GM21381 (cell line): ENCODE measurements around the gene CARM1.
"Not testable (repeated sequence)": the region's sequence is repeated elsewhere in the genome, so short reads cannot be mapped to it uniquely, and the experiment has no call there.

Experiments used
- ATAC-seq: cut with Tn5 transposase; IDR thresholded peaks from one replicate; pipeline ENCODE4 v1.9.1; 2021; ENCODE audit warnings: mild to moderate bottlenecking, moderate library complexity; ENCODE audit not compliant: unreplicated experiment

CARM1 gene

DNA sequence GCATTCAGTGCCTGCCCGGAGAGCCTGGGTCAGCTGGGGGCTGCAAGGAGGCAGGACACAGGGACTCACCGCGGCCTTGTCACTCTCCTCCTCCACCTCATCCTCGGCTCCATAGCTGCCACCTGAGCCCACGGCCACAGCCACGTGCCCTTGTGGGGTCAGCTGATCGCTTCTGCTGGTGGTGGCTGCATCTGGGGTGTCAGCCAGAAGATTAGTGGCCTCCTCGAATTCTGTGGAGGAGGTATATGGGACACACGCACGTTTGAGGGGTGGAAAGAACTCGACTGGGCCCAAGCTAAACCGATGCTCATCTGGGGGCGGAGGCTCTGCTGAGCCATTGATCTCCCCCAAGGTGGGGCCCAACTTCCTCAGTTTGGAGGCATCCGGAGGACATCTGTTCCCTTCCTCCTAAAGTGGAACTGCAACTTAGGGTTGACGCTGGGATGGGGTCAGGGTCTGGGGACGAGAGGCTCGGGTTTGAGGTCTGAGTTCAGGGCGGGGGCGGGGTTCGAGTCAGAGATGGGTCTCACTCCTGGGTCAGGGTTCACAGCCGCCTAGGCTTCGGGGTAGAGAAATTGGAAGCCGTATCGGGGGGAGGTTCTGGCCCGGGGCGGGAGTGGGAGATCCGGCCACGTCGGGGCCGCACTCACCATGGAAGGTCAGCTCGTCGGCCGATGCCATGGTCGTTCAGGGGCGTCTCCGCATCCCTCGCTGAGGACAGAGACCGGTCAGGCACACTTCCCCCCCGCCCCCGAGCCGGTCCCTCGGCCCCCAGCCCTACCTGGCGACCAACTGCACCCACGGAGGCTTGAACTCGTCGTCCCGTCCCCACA lies 56.6 kb downstream of the CARM1 start:
- ATAC-seq: peak; percentile 13

DNA sequence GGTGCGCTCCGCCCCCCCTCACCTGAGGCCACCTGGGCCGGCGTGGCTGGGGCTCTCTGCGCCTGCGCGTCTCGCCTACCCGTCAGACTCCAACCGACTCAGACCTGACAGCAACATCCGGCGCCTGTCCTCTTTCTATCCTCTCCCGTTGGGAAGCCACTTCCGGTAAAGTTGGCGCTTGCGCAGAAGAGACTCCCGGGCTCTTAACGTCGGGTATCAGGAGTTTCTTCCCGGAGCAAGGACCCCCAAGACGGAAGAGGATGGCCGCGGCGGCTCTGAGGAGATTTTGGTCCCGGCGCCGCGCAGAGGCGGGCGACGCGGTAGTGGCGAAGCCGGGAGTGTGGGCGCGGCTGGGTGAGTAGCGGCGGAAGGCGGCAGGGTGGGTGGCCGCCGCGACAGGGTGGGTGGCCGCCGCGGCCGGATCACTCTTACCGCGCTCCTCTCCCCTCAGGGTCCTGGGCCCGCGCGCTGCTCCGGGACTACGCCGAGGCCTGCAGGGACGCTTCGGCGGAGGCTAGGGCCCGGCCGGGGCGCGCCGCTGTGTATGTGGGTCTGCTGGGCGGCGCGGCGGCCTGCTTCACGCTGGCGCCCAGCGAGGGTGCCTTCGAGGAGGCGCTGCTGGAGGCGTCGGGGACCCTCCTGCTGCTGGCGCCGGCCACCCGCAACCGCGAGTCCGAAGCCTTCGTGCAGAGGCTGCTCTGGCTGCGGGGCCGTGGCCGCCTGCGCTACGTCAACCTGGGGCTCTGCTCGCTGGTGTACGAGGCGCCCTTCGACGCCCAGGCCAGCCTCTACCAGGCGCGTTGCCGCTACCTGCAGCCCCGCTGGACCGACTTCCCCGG lies 57.4 kb downstream of the CARM1 start, which contains the start of the genes TIMM29 and YIPF2:
Gene TIMM29, plus strand, starts transcription at position 249 of the 839 bp plus-strand sequence. Its CDS starts 12 bp downstream, at position 261.
Gene YIPF2, minus strand, starts transcription at position 77 of the 839 bp plus-strand sequence. CDS start 229 bp downstream, outside the sequence.
- peak; percentile 76 for ATAC-seq

DNA sequence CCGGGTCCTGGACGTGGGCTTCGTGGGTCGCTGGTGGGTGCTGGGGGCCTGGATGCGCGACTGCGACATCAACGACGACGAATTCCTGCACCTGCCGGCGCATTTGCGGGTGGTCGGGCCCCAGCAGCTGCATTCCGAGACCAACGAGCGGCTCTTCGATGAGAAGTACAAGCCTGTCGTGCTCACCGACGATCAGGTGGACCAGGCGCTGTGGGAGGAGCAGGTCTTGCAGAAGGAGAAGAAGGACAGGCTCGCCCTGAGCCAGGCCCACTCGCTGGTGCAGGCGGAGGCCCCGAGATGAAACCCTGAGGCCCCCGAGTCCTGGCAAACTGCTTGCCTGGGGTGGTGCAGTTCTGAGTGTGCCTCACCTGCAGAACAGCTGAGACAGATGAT lies 58.0 kb downstream of the CARM1 start:
- ATAC-seq: no peak

DNA sequence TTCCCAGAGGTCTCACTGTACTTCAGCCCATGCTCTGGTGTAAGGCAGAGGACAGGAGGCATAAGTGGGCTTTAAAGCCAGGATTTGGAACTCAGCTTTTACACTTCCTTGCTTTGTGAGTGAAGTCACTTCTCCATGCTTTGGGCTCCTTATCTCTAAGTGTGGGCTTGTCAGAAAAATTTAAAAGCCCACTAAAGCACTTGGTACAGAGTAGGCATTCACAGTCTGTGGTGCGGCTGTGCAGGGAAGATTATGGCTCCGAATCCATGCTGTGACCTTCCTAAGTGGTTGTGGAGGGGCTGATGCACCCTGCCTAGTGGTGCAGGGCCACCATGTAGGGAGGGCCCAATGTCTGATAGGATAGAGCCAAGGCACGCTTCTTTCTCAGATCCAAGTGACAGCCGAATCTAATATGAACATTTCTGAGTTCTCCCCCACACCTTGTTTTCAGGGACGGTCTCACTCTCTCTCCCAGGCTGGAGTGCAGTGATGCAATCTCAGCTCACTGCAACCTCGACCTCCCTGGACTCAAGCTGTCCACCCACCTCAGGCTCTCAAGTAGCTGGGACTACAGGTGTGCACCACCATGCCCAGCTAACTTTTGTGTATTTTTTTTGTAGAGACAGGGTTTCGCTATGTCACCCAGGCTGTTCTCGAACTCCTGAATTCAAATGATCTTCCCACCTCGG lies 64.2 kb downstream of the CARM1 start:
- no peak for ATAC-seq

DNA sequence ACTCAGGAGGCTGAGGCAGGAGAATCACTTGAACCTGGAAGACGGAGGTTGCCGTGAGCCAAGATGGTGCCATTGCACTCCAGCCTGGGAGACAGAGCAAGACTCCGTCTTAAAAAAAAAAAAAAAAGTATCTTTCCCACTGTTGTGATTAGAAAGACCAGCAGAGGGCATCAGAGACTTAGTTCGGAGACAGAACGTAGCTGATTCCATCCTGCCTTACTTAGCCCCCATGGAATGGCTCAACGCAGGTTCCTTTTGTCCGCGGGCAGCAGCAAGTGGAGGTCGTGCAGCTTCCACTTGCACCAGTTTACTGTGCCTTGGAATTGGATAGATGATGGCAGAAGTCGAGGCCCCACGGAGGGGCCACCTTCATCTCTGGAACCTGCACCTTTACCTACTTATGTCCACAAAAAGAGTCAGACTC lies 65.3 kb downstream of the CARM1 start:
- no peak for ATAC-seq

DNA sequence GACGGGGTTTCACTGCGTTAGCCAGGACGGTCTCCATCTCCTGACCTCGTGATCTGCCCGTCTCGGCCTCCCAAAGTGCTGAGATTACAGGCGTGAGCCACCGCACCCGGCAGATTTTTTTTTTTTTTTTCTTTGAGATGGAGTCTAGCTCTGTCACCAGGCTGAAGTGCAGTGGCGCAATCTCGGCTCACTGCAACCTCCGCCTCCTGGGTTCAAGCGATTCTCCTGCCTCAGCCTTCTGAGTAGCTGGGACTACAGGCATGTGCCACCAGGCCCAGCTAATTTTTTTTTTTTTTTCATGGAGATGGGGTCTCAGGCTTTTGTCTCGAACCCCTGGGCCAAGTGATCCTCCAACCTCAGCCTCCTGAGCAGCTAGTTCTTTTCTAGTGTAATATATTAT lies 70.3 kb downstream of the CARM1 start:
- ATAC-seq: not testable (repeated sequence)

DNA sequence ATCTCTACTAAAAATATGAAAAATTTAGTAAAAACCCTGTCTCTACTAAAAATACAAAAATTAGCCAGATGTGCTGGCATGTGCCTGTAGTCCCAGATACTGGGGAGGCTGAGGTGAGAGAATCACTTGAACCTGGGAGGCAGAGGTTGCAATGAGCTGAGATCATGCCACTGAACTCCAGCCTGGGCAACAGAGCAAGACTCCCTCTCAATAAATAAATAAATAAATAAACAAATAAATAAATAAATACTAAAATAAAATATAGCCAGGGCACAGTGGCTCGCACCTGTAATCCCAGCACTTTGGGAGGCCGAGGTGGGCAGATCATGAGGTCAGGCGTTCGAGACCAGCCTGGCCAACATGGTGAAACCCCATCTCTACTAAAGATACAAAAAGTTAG lies 72.1 kb downstream of the CARM1 start:
- ATAC-seq: not testable (repeated sequence)

DNA sequence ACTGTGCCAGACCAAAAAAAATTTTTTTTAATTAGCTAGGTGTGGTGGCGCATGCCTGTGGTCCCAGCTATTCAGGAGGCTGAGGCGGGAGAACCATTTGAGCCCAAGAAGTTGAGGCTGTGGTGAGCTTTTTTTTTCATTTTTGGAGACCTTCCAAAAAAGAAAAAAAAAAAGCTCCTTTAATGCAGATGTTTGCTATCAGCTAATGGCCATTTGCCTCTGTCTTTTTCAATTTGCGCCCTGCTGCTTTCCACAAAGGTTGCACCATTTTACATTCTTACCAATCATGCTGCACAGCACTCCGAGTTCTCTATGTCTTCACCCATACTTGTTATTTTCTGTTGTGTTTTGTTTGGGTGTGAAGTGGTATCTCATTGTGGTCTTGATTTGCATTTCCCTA lies 73.9 kb downstream of the CARM1 start:
- no peak for ATAC-seq

DNA sequence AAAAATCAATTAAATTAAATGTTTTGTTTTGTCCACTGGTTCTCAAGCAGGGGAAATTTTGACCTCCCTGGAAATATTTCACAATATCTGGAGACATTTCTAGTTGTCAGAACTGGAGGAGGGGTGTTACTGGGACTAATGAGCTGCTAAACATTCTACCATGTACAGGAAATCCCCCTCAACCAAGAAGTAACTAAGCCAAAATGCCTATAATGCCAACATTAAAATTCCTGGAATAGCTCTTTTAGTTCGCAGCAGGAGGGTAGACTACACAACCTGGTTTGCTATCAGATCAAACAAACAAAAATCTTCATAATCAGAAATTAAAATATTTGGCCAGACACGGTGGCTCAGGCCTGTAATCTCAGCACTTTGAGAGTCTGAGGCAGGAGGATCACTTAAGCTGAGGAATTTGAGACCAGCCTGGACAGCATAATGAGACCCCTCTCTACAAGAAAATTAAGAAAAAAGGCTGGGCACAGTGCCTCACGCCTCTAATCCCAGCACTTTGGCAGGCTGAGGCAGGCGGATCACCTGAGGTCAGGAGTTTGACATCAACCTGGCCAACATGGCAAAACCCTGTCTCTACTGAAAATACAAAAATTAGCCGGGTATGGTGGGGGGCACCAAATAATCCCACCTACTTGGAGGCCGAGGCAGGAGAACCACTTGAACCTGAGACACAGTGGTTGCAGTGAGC lies 75.8 kb downstream of the CARM1 start:
- no peak for ATAC-seq

DNA sequence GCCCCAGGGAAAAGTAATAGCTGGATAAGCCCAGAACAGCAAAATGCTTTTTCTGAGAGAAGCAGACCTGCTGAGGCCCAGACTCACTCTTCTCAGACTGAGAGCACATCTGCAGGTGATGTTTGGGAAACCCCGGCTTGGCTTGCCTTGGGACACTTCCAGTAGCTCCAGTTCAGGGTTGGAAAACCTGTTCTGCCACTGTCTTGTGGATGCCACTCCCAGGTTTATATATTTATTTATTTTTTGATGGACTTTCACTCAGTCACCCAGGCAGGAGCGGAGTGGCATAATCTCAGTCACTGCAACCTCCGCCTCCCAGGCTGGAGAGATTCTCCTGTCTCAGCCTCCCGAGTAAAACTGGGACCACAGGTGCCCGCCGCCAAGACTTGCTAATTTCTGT lies 81.5 kb downstream of the CARM1 start:
- ATAC-seq: no peak

DNA sequence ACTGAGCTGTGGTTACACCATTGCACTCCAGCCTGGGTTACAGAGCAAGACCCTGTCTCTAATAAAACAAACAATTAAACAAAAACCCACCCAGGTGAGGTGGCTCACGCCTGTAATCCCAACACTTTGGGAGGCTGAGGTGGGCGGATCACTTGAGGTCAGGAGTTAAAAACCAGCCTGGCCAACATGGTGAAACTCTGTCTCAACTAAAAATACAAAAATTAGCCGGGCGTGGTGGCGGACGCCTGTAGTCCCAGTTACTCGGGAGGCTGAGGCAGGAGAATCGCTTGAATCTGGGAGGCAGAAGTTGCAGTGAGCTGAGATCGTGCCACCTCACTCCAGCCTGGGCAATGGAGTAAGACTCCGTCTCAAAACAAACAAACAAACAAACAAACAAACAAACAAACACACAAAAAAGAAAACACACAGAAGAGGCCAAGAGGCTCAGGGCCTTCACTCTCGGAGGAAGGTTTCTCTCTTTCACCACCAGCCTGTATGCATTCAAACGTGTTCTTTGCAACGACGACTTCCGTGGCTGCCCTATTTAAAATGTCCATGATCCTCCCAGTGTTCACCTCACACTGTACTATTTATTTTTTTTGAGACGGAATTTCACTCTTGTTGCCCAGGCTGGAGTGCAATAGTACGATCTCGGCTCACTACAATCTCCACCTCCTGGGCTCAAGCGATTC lies 88.1 kb downstream of the CARM1 start:
- ATAC-seq: not testable (repeated sequence)

DNA sequence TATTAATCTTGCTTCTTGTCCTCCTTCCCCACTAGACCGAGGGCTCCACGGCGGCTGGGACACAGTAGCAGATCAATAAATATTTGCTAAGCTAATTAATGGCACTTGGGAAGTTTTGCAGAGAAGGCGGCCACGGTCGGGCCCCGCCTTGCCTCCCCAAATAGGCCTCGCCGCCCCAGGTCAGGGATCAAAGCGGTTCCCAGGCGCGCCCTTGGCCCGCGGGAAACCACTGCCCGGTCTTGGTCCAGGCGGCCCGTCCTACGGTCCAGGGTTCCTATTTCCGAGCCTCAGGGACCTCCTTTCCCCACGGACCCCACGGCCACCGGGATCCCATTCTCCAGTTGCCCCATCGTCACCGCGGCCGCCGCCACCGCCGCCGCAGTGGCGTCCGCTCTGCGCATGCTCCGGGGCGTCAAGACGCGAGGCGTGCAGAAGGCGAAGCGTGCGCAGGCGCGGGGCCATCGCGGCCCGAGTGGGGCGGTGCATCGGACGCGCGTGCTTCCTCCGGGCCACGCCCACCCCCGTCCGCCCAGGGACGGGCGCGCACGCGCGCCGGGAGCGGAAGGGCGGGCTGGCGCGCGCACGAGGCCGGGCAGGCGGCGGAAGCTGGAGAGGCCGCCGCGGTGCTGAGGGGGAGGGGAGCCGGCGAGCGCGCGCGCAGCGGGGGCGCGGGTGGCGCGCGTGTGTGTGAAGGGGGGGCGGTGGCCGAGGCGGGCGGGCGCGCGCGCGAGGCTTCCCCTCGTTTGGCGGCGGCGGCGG lies 89.1 kb downstream of the CARM1 start, which contains the start of gene SMARCA4:
Gene SMARCA4, plus strand, starts transcription at position 717 of the 759 bp plus-strand sequence. CDS start 23,122 bp downstream, outside the sequence.
- peak; percentile 70 for ATAC-seq

DNA sequence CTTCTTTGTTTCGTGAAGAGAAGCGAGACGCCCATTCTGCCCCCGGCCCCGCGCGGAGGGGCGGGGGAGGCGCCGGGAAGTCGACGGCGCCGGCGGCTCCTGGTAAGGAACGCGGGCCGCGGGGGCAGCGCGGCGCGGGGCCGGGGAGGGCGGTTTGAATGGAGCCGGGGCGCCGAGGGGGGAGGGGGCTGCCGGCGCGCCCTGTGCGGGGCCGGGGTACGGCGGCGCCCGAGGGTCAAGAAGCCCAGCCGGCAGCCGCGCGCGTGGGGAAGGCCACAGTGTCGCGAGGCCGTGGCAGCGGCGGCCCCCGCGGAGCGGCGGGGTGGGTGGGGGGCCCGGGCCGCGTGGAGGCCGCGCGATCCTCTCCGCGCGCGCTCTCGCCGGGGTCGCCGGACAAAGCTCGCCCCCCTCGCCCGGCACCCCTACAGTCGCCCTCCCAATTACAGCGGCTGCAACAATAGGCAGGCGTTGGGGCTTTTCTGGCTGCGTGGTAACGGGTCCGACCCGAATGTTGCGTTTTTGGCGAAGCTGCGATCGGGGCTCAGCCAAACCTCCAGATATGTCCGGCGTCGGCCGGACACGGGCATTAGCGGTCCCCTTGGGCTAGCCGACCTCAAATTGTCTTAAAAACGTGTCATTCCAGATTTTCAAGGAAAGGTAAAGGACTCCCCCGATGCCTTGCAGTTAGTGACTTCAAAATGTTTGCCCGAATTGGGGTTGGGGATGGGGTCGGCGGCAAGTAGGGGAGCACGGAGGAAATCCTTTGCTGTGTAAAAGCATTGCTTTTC lies 89.9 kb downstream of the CARM1 start:
- ATAC-seq: peak; percentile 30

DNA sequence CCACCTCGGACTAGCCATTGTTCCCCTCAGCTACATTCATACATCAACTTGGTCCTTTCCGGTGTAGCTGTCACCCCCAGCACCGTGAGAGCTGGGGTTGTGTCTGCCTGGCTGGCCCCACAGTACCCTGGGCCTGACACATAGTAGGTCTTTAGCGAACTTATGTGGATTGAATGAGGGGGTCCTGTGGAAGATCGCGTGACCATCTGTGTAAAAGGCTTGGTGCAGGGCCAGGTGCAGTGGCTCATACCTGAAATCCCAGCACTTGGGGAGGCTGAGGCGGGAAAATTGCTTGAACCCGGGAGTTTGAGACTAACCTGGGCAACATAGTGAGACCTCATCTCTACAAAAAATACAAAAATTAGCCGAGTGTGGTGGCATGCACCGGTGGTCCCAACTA lies 91.5 kb downstream of the CARM1 start:
- ATAC-seq: no peak

DNA sequence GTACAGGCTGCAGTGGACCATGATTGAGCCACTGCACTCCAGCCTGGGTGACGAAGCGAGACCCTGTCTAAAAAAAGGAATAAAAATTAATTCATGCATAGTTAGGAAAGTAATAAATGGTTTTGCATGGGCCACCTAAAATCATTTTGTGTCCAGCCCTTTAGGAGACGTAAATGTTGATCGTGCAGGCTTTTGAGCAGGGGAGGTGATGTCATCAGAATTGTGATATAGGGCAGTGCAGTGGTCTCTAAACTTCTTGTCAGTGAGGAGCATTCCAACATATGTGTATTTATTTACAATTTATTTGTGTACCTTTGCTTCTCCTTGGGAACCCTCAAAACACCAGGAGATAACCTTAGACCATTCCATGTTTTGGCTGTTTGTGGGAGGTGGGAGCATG lies 92.5 kb downstream of the CARM1 start:
- ATAC-seq: no peak

DNA sequence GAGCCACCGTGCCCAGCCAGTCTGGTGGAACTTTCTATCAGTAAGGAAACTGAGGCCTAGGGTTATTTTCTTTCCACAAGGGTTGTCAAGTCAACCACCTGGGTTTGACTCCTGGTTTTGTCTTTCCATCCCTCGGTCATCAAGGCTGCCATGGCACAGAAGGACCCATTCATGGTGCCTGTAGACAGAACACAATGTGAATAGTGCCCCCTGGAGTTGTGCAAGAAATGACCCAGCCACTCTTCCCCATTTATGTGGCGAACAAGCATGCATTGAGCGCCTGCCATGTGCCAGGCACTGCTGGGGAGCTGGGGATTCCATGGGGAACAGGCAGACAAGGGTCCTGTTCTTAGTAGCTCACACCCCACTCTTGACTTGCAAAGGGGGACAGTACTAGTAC lies 93.5 kb downstream of the CARM1 start:
- ATAC-seq: no peak

DNA sequence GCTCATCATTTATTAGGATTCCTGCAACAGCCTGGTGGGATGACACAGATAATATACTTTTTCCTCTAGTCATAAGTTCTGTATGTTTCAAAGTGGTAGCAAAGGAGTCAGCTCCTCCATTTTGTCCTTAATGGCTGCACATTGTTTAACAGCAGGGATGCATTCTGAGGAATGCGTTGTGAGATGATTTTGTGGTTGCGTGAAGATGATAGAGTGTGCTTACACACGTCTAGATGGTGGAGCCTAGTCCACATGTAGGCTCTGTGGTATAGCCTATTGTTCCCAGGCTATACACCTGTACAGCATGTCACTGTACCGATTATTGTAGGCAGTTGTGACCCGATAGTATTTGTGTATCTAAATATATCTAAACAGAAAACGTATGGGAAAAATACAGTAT lies 94.0 kb downstream of the CARM1 start:
- no peak for ATAC-seq

DNA sequence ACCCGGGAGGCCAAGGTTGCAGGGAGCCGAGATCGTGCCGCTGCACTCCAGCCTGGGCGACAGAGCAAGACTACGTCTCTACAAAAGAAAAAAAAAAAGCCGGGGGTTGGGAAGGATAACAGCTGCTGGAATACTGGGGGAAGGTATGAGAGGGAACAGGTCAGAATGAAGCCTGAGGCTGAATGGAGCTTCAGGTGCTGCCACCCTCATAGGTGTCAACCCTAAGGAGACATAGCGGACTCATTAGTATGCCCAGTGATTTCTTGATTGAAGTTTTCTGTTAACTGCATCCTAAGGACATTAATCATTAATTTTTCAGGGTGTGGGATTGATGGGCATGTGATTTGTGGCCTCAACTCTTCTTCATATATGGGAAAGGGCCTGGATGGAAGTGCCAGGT lies 95.5 kb downstream of the CARM1 start:
- ATAC-seq: no peak
